ENCODE measurements around the gene SLC7A9.
"Not testable (repeated sequence)": the region's sequence is repeated elsewhere in the genome, so short reads cannot be mapped to it uniquely, and the experiment has no call there.

Gene SLC7A9

GRCh38 chr19:32880622-32881021 is 11.1 kb upstream of the SLC7A9 start:
- no peak for DNase-seq

- no peak for DNase-seq
These were observed 10.2 kb upstream of the SLC7A9 start for GRCh38 chr19:32879741-32880140.

GRCh38 chr19:32878988-32879387 is 9.4 kb upstream of the SLC7A9 start:
- no peak for DNase-seq

GRCh38 chr19:32877977-32878745 is 8.6 kb upstream of the SLC7A9 start:
- no peak for DNase-seq

GRCh38 chr19:32877323-32877912 is 7.9 kb upstream of the SLC7A9 start:
- DNase-seq: no peak

GRCh38 chr19:32876919-32877285 is 7.3 kb upstream of the SLC7A9 start:
- no peak for DNase-seq

GRCh38 chr19:32876236-32876918 is 6.8 kb upstream of the SLC7A9 start:
- DNase-seq: no peak

- no peak for DNase-seq
These were observed 5.9 kb upstream of the SLC7A9 start for GRCh38 chr19:32875428-32875827.

GRCh38 chr19:32874605-32875004 is 5.0 kb upstream of the SLC7A9 start:
- DNase-seq: no peak

- DNase-seq: no peak
These were observed 3.8 kb upstream of the SLC7A9 start for GRCh38 chr19:32873247-32873959.

- DNase-seq: no peak
These were observed 2.8 kb upstream of the SLC7A9 start for GRCh38 chr19:32872391-32872790.

GRCh38 chr19:32870981-32871451 is 1.4 kb upstream of the SLC7A9 start:
- DNase-seq: no peak

GRCh38 chr19:32869966-32870573 is 503 bp upstream of the SLC7A9 start:
- no peak for DNase-seq

- DNase-seq: no peak
These were observed 1.2 kb downstream of the SLC7A9 start for GRCh38 chr19:32868206-32868950.

GRCh38 chr19:32867436-32867835 is 2.1 kb downstream of the SLC7A9 start:
- not testable (repeated sequence) for DNase-seq

- no peak for DNase-seq
These were observed 2.9 kb downstream of the SLC7A9 start for GRCh38 chr19:32866564-32867265.

GRCh38 chr19:32866061-32866460 is 3.5 kb downstream of the SLC7A9 start:
- DNase-seq: no peak

GRCh38 chr19:32865326-32865725 is 4.2 kb downstream of the SLC7A9 start:
- no peak for DNase-seq

GRCh38 chr19:32864318-32865007 is 5.1 kb downstream of the SLC7A9 start:
- DNase-seq: no peak

- no peak for DNase-seq
These were observed 5.7 kb downstream of the SLC7A9 start for GRCh38 chr19:32863841-32864240.

- DNase-seq: no peak
These were observed 6.3 kb downstream of the SLC7A9 start for GRCh38 chr19:32863301-32863700.
